ENCODE measurements around the gene FCER2.
A peak's percentile ranks its signal among the peaks of the same experiment; 100 is the strongest.

The FCER2 gene

GRCh38 chr19:7699417-7700401 lies 2.2 kb downstream of the FCER2 start:
- no peak for DNase-seq

- DNase-seq, result no peak
Observed at GRCh38 chr19:7699003-7699402, 2.9 kb downstream of the FCER2 start.

- DNase-seq, result no peak
Observed at GRCh38 chr19:7698583-7698982, 3.3 kb downstream of the FCER2 start.

- DNase-seq, result no peak
Observed at GRCh38 chr19:7697721-7698287, 4.1 kb downstream of the FCER2 start.

- no peak for DNase-seq
Observed at GRCh38 chr19:7694499-7694898, 7.4 kb downstream of the FCER2 start.

GRCh38 chr19:7692417-7693088 lies 9.4 kb downstream of the FCER2 start:
- DNase-seq, result no peak

- DNase-seq, result no peak
Observed at GRCh38 chr19:7691497-7691896, 10.4 kb downstream of the FCER2 start.

- no peak for DNase-seq
Observed at GRCh38 chr19:7690779-7691258, 11.1 kb downstream of the FCER2 start.

GRCh38 chr19:7689165-7689564 lies 12.8 kb downstream of the FCER2 start:
- DNase-seq, result no peak

- no peak for DNase-seq
Observed at GRCh38 chr19:7687177-7687576, 14.8 kb downstream of the FCER2 start.

- no peak for DNase-seq
Observed at GRCh38 chr19:7685546-7686445, 16.1 kb downstream of the FCER2 start.

- no peak for DNase-seq
Observed at GRCh38 chr19:7682175-7682855, 19.6 kb downstream of the FCER2 start.

GRCh38 chr19:7681340-7682174 lies 20.4 kb downstream of the FCER2 start:
- peak; percentile 88 for DNase-seq

- peak; percentile 87 for DNase-seq
Observed at GRCh38 chr19:7680606-7681339, 21.2 kb downstream of the FCER2 start, which contains the start of gene TRAPPC5. Gene TRAPPC5, plus strand, starts transcription at chr19:7680833. Its CDS starts 1,421 bp downstream, at chr19:7682254.

GRCh38 chr19:7679771-7680605 lies 21.9 kb downstream of the FCER2 start:
- no peak for DNase-seq

GRCh38 chr19:7678971-7679751 lies 22.8 kb downstream of the FCER2 start:
- DNase-seq, result peak; percentile 77

GRCh38 chr19:7677669-7678311 lies 24.1 kb downstream of the FCER2 start:
- no peak for DNase-seq

- no peak for DNase-seq
Observed at GRCh38 chr19:7676854-7677253, 25.1 kb downstream of the FCER2 start, which contains the start of gene MCEMP1. Gene MCEMP1, plus strand, starts transcription at chr19:7677090. Its CDS starts 31 bp downstream, at chr19:7677121.

Measured in activated naive CD4-positive, alpha-beta T cell treated with anti-CD3 and anti-CD28 coated beads, Interleukin-2, amount 50 U/mL, for 16 hours (primary cell).